HCT116 (cell line): ENCODE measurements around the gene B3GNT2. TPM values are rescaled to one million over a fixed set of nuclear protein-coding genes. Genes with fewer than 3 reads are reported as not detected.

ENCODE experiments used
- ATAC-seq: fragments of 200-7000 bp; cut with Tn5 transposase; 2 replicates; pipeline ENCODE4 v1.9.1; 2020; ENCODE audit warnings: mild to moderate bottlenecking, moderate library complexity
- BruUV-seq: library from RNA; stranded (reverse); fragments of 400-500 nt; replicated peaks from 2 replicates; lab custom pipeline; 2021; lab: Mats Ljungman, UMichigan
- CTCF ChIA-PET: fragments of 300-600 bp; sonication (Branson Sonifier 250); formaldehyde crosslinking; loops from one replicate; lab custom pipeline; 2021; ENCODE audit warnings: antibody characterized with exemption; lab: Charles Lee
- POLR2A ChIA-PET: fragments of 300-600, 350-600 bp; sonication (Branson Sonifier 250); formaldehyde crosslinking; loops from one replicate; lab custom pipeline; 2021; ENCODE audit warnings: antibody characterized with exemption; lab: Charles Lee
- RAD21 ChIA-PET, 2 experiments: fragments of 300-600 bp; sonication (Branson Sonifier 250); formaldehyde crosslinking; loops; one replicate each; lab custom pipeline; 2023; ENCODE audit warnings: low total read pairs in 2 of 2; ENCODE audit not compliant: uncharacterized antibody in 2 of 2, unreplicated experiment in 2 of 2, low non-redundant PET in 1 of 2; lab: Charles Lee
- DNase-seq: peaks from one replicate; pipeline ENCODE4 v3.0.0-alpha.2; 2010; ENCODE audit warnings: low read depth, low spot score
- H2AFZ ChIP-seq: fragments of 200-600 bp; shearing (Covaris generic), sonication (generic); 2 replicates; pipeline ENCODE4 v1.6.1; 2017; ENCODE audit warnings: low read depth, mixed run types, mixed read lengths, antibody characterized with exemption, low read length; ENCODE audit not compliant: poor library complexity, severe bottlenecking
- H3K27ac ChIP-seq: 2 replicates; pipeline ENCODE4 v1.5.1; 2012; ENCODE audit warnings: low read depth, low read length
- H3K27me3 ChIP-seq: fragments of 200-600 bp; sonication (generic); 2 replicates; pipeline ENCODE4 v1.6.1; 2016; ENCODE audit warnings: mixed run types, low read length, mixed read lengths; ENCODE audit not compliant: insufficient read depth
- H3K36me3 ChIP-seq, 2 experiments: fragments of 200-500 bp in 1 of 2; fragments of 200-600 bp in 1 of 2; sonication (Bioruptor generic) in 1 of 2; sonication (generic) in 1 of 2; 2 replicates each; pipeline versions ENCODE4 v1.5.1 to v1.6.1; 2014 to 2016; ENCODE audit warnings: low read length in 2 of 2, inconsistent platforms in 1 of 2, mixed read lengths in 1 of 2, mixed run types in 1 of 2; ENCODE audit not compliant: insufficient read depth in 2 of 2, control insufficient read depth in 1 of 2
- H3K4me1 ChIP-seq, 2 experiments: fragments of 200-600 bp in 1 of 2; sonication (generic) in 1 of 2; 2 replicates each; pipeline versions ENCODE4 v1.5.1 to v1.6.1; 2012 to 2017; ENCODE audit warnings: low read length in 2 of 2, inconsistent platforms in 1 of 2, mild to moderate bottlenecking in 1 of 2, mixed read lengths in 1 of 2, mixed run types in 1 of 2, moderate library complexity in 1 of 2; ENCODE audit not compliant: insufficient read depth in 2 of 2, control insufficient read depth in 1 of 2
- H3K4me2 ChIP-seq: fragments of 200-600 bp; sonication (generic); 2 replicates; pipeline ENCODE4 v1.6.1; 2017; ENCODE audit warnings: mixed run types, low read length, mixed read lengths
- H3K4me3 ChIP-seq, 2 experiments: fragments of 200-600 bp in 1 of 2; sonication (generic) in 1 of 2; replicated peaks in 1 of 2; 2 replicates each; pipeline ENCODE4 v1.5.1; 2011 to 2016; ENCODE audit warnings: low read length in 2 of 2, control low read depth in 1 of 2, low read depth in 1 of 2, mild to moderate bottlenecking in 1 of 2, mixed read lengths in 1 of 2, mixed run types in 1 of 2
- H3K79me2 ChIP-seq: fragments of 200-600 bp; sonication (generic); 2 replicates; pipeline ENCODE4 v1.6.1; 2017; ENCODE audit warnings: mild to moderate bottlenecking, mixed run types, low read length, moderate library complexity, mixed read lengths; ENCODE audit not compliant: insufficient read depth
- H3K9ac ChIP-seq: fragments of 200-600 bp; sonication (generic); 2 replicates; pipeline ENCODE4 v1.6.1; 2016; ENCODE audit warnings: low read length, mixed read lengths
- H3K9me2 ChIP-seq: fragments of 200-600 bp; sonication (generic), shearing (Covaris generic); 2 replicates; pipeline ENCODE4 v1.6.1; 2017; ENCODE audit warnings: mixed run types, mild to moderate bottlenecking, moderate library complexity; ENCODE audit not compliant: insufficient read depth
- H3K9me3 ChIP-seq, 2 experiments: fragments of 200-500 bp in 1 of 2; fragments of 200-600 bp in 1 of 2; sonication (Bioruptor generic) in 1 of 2; sonication (generic) in 1 of 2; 2 replicates each; pipeline ENCODE4 v1.6.1; 2014 to 2017; ENCODE audit warnings: low read length in 2 of 2, mixed read lengths in 2 of 2, inconsistent platforms in 1 of 2, low read depth in 1 of 2, mild to moderate bottlenecking in 1 of 2, mixed run types in 1 of 2, moderate library complexity in 1 of 2; ENCODE audit not compliant: control insufficient read depth in 1 of 2, insufficient read depth in 1 of 2
- H4K20me1 ChIP-seq: fragments of 200-600 bp; sonication (generic), shearing (Covaris generic); 2 replicates; pipeline ENCODE4 v1.6.1; 2017; ENCODE audit warnings: mixed run types, mild to moderate bottlenecking, moderate library complexity; ENCODE audit not compliant: insufficient read depth
- CBX3 ChIP-seq: IDR thresholded peaks from 2 replicates; pipeline ENCODE4 v1.6.1; 2012; ENCODE audit warnings: low read depth
- CEBPB ChIP-seq: IDR thresholded peaks from 2 replicates; pipeline ENCODE4 v1.6.1; 2012; ENCODE audit warnings: low read depth
- EGR1 ChIP-seq: IDR thresholded peaks from 2 replicates; pipeline ENCODE4 v1.6.1; 2012; ENCODE audit warnings: low read depth
- EZH2 ChIP-seq: fragments of 200-600 bp; sonication (generic); IDR thresholded peaks from 2 replicates; pipeline ENCODE4 v1.6.1; 2017; ENCODE audit warnings: antibody characterized with exemption, mixed run types
- FOSL1 ChIP-seq: IDR thresholded peaks from 2 replicates; pipeline ENCODE4 v1.6.1; 2012; ENCODE audit warnings: low read depth
- JUND ChIP-seq: IDR thresholded peaks from 2 replicates; pipeline ENCODE4 v1.6.1; 2012
- POLR2A ChIP-seq: IDR thresholded peaks from 2 replicates; pipeline ENCODE4 v1.7.0; 2011; ENCODE audit warnings: borderline replicate concordance; ENCODE audit not compliant: insufficient read depth, insufficient read length; ENCODE audit errors: extremely low read depth
- POLR2AphosphoS5 ChIP-seq: IDR thresholded peaks from 2 replicates; pipeline ENCODE4 v1.6.1; 2011; ENCODE audit warnings: mild to moderate bottlenecking, low read depth, low read length, moderate library complexity
- RAD21 ChIP-seq: IDR thresholded peaks from 2 replicates; pipeline ENCODE4 v1.6.1; 2012; ENCODE audit warnings: low read depth, mild to moderate bottlenecking
- SIN3A ChIP-seq: IDR thresholded peaks from 2 replicates; pipeline ENCODE4 v1.6.1; 2012; ENCODE audit warnings: low read depth
- SP1 ChIP-seq: IDR thresholded peaks from 2 replicates; pipeline ENCODE4 v1.6.1; 2012; ENCODE audit warnings: low read depth
- SRF ChIP-seq: IDR thresholded peaks from 2 replicates; pipeline ENCODE4 v1.6.1; 2012; ENCODE audit warnings: low read depth
- TCF7L2 ChIP-seq: IDR thresholded peaks from 2 replicates; pipeline ENCODE4 v1.7.0; 2011; ENCODE audit warnings: borderline replicate concordance, inconsistent platforms; ENCODE audit not compliant: insufficient read depth, insufficient read length; ENCODE audit errors: extremely low read depth
- YY1 ChIP-seq: IDR thresholded peaks from 2 replicates; pipeline ENCODE4 v1.6.1; 2011; ENCODE audit warnings: low read length, low read depth, moderate library complexity, mild to moderate bottlenecking; ENCODE audit not compliant: insufficient replicate concordance; ENCODE audit errors: extremely low read depth
- ZNF274 ChIP-seq: fragments of 200-500 bp; sonication (Bioruptor generic); IDR thresholded peaks from 2 replicates; pipeline ENCODE4 v1.6.1; 2014; ENCODE audit warnings: mild to moderate bottlenecking, low read depth, low read length, inconsistent platforms
- intact Hi-C: fragments of 100-400 bp; cut with micrococcal nuclease; formaldehyde crosslinking; loops from 2 replicates; pipeline ENCODE4 v1.10.0; 2022
- total RNA-seq: library from RNA; stranded (reverse); gene quantifications from one replicate; pipeline ENCODE4 v1.2.1, GENCODE V29; 2021; ENCODE audit not compliant: unreplicated experiment
- TF ChIP-seq, protein P1 (sequence below), 3 experiments: fragments of 200-600 bp in 1 of 3; sonication (generic) in 1 of 3; IDR thresholded peaks in 2 of 3; conservative IDR thresholded peaks in 1 of 3; 2 replicates each; pipeline ENCODE4 v1.5.1; 2012 to 2017; ENCODE audit warnings: low read depth in 2 of 3, low read length in 2 of 3, antibody characterized with exemption in 1 of 3, borderline replicate concordance in 1 of 3, control low read depth in 1 of 3, mild to moderate bottlenecking in 1 of 3, mixed read lengths in 1 of 3, mixed run types in 1 of 3, moderate library complexity in 1 of 3; ENCODE audit not compliant: insufficient read depth in 1 of 3
- TF ChIP-seq, protein P2 (sequence below): IDR thresholded peaks from 2 replicates; pipeline ENCODE4 v1.6.1; 2012
- TF ChIP-seq, protein P3 (sequence below): IDR thresholded peaks from 2 replicates; pipeline ENCODE4 v1.6.1; 2011; ENCODE audit warnings: mild to moderate bottlenecking, low read length, moderate library complexity; ENCODE audit not compliant: insufficient replicate concordance; ENCODE audit errors: extremely low read depth
- TF ChIP-seq, protein P4 (sequence below): IDR thresholded peaks from 2 replicates; pipeline ENCODE4 v1.6.1; 2012; ENCODE audit warnings: low read depth

The B3GNT2 gene
- total RNA-seq, 1 experiment from 2014 or later = 21.5 TPM

DNA sequence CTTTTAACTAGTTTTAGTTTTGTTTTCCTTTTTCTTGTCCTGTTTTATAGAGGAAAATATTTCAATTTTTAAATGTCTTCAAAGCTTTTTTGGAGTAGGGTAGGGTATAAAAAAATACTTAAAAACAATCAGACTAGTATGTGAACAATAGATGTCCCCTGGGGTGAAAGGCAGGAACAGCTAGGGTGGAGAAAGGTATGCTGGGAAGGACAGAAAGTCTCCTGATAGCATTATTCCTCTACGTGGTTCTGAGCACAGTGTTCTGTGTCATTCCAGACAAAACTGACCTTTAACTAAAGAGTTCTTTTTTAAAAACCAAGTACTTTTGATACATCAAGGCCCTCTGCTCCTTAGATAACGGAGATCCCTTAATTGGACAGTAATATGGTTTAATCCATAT, 32.1 kb upstream of the B3GNT2 start:
- no peak for TF ChIP-seq EZH2
- no peak for TF ChIP-seq SRF
- TF ChIP-seq, protein P1, sequence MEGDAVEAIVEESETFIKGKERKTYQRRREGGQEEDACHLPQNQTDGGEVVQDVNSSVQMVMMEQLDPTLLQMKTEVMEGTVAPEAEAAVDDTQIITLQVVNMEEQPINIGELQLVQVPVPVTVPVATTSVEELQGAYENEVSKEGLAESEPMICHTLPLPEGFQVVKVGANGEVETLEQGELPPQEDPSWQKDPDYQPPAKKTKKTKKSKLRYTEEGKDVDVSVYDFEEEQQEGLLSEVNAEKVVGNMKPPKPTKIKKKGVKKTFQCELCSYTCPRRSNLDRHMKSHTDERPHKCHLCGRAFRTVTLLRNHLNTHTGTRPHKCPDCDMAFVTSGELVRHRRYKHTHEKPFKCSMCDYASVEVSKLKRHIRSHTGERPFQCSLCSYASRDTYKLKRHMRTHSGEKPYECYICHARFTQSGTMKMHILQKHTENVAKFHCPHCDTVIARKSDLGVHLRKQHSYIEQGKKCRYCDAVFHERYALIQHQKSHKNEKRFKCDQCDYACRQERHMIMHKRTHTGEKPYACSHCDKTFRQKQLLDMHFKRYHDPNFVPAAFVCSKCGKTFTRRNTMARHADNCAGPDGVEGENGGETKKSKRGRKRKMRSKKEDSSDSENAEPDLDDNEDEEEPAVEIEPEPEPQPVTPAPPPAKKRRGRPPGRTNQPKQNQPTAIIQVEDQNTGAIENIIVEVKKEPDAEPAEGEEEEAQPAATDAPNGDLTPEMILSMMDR (IDR thresholded peaks at IDR 0.05 in 2 of 3, conservative IDR thresholded peaks at IDR 0.05 in 1 of 3; ENCODE audit: borderline replicate concordance in 1 of 3, insufficient read depth in 1 of 3, low read depth in 2 of 3, low read length in 2 of 3) = no peak
- TF ChIP-seq SIN3A = no peak
- no peak for TF ChIP-seq ZNF274
- TF ChIP-seq POLR2AphosphoS5 = no peak
- TF ChIP-seq RAD21 = no peak
- no peak for TF ChIP-seq POLR2A
- no peak for TF ChIP-seq CBX3
- TF ChIP-seq TCF7L2 = no peak
- no peak for TF ChIP-seq SP1
- no peak for TF ChIP-seq CEBPB
- TF ChIP-seq FOSL1 = no peak
- TF ChIP-seq, protein P2, sequence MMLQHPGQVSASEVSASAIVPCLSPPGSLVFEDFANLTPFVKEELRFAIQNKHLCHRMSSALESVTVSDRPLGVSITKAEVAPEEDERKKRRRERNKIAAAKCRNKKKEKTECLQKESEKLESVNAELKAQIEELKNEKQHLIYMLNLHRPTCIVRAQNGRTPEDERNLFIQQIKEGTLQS = no peak
- no peak for TF ChIP-seq JUND
- TF ChIP-seq, protein P3, sequence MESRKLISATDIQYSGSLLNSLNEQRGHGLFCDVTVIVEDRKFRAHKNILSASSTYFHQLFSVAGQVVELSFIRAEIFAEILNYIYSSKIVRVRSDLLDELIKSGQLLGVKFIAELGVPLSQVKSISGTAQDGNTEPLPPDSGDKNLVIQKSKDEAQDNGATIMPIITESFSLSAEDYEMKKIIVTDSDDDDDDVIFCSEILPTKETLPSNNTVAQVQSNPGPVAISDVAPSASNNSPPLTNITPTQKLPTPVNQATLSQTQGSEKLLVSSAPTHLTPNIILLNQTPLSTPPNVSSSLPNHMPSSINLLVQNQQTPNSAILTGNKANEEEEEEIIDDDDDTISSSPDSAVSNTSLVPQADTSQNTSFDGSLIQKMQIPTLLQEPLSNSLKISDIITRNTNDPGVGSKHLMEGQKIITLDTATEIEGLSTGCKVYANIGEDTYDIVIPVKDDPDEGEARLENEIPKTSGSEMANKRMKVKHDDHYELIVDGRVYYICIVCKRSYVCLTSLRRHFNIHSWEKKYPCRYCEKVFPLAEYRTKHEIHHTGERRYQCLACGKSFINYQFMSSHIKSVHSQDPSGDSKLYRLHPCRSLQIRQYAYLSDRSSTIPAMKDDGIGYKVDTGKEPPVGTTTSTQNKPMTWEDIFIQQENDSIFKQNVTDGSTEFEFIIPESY = no peak
- TF ChIP-seq, protein P4, sequence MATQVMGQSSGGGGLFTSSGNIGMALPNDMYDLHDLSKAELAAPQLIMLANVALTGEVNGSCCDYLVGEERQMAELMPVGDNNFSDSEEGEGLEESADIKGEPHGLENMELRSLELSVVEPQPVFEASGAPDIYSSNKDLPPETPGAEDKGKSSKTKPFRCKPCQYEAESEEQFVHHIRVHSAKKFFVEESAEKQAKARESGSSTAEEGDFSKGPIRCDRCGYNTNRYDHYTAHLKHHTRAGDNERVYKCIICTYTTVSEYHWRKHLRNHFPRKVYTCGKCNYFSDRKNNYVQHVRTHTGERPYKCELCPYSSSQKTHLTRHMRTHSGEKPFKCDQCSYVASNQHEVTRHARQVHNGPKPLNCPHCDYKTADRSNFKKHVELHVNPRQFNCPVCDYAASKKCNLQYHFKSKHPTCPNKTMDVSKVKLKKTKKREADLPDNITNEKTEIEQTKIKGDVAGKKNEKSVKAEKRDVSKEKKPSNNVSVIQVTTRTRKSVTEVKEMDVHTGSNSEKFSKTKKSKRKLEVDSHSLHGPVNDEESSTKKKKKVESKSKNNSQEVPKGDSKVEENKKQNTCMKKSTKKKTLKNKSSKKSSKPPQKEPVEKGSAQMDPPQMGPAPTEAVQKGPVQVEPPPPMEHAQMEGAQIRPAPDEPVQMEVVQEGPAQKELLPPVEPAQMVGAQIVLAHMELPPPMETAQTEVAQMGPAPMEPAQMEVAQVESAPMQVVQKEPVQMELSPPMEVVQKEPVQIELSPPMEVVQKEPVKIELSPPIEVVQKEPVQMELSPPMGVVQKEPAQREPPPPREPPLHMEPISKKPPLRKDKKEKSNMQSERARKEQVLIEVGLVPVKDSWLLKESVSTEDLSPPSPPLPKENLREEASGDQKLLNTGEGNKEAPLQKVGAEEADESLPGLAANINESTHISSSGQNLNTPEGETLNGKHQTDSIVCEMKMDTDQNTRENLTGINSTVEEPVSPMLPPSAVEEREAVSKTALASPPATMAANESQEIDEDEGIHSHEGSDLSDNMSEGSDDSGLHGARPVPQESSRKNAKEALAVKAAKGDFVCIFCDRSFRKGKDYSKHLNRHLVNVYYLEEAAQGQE = no peak
- TF ChIP-seq EGR1 = no peak
- no peak for TF ChIP-seq YY1
- BruUV-seq = no TSS peak
- Histone ChIP-seq H3K9me2 (no peaks in the 10 kb centered on the region), H3K4me1 (no peaks in the 10 kb centered on the region), H3K36me3 (no peaks in the 10 kb centered on the region), H3K9ac (no peak overlapping the region), H2AFZ (no peak overlapping the region), H3K4me2 (no peak overlapping the region), H3K27ac (no peak overlapping the region), H3K9me3 (no peaks in the 10 kb centered on the region), H3K27me3 (no peaks in the 10 kb centered on the region), H4K20me1 (no peaks in the 10 kb centered on the region), H3K4me3 (no peak overlapping the region), H3K79me2 (no peaks in the 10 kb centered on the region)
- ChIA-PET CTCF (no interaction called here), RAD21 (no interaction called here), POLR2A (no interaction called here)
- intact Hi-C loops = no loop called here
- ATAC-seq (no peak), DNase-seq (no peak)
